IMR-90 (cell line): ENCODE measurements around the gene KIF1C. TPM values are rescaled to one million over a fixed set of nuclear protein-coding genes. Genes with fewer than 3 reads are reported as not detected.

Experiments
- ATAC-seq: fragments of 200-7000 bp; cut with Tn5 transposase; 2 replicates; pipeline ENCODE4 v1.9.1; 2020; ENCODE audit warnings: low read depth, mild to moderate bottlenecking, moderate library complexity
- BruUV-seq: library from RNA; stranded (reverse); fragments of 400-500 nt; replicated peaks from 2 replicates; lab custom pipeline; 2021; lab: Mats Ljungman, UMichigan
- CTCF ChIA-PET: fragments of 300-600 bp; formaldehyde crosslinking; extraction: SDS; loops from one replicate; lab custom pipeline; 2021; ENCODE audit warnings: antibody characterized with exemption; lab: Yijun Ruan, JAX
- POLR2A ChIA-PET: fragments of 300-600 bp; sonication (Branson Sonifier 250); formaldehyde crosslinking; loops from one replicate; lab custom pipeline; 2022; ENCODE audit warnings: antibody characterized with exemption; ENCODE audit not compliant: unreplicated experiment; lab: Charles Lee
- DNase-seq: peaks from one replicate; pipeline ENCODE4 v3.0.0; 2013
- H2AFZ ChIP-seq: replicated peaks from 2 replicates; pipeline ENCODE3; 2013; ENCODE audit warnings: low read length, mild to moderate bottlenecking; ENCODE audit not compliant: poor library complexity
- H2AK5ac ChIP-seq: 2 replicates; pipeline ENCODE4 v1.6.1; 2013; ENCODE audit warnings: low read depth, low read length, inconsistent platforms
- H2AK9ac ChIP-seq: replicated peaks from 2 replicates; pipeline ENCODE3; 2013; ENCODE audit warnings: mild to moderate bottlenecking, low read depth, low read length, moderate library complexity; ENCODE audit not compliant: poor library complexity
- H2BK120ac ChIP-seq: 2 replicates; pipeline ENCODE4 v1.6.1; 2013; ENCODE audit warnings: low read depth, low read length, inconsistent platforms
- H2BK15ac ChIP-seq: 3 replicates; pipeline ENCODE4 v1.6.1; 2013; ENCODE audit warnings: low read depth, low read length, inconsistent platforms
- H2BK20ac ChIP-seq: 2 replicates; pipeline ENCODE4 v1.6.1; 2013; ENCODE audit warnings: low read depth, mild to moderate bottlenecking, inconsistent platforms, low read length, moderate library complexity
- H2BK5ac ChIP-seq: 2 replicates; pipeline ENCODE4 v1.6.1; 2013; ENCODE audit warnings: mild to moderate bottlenecking, low read depth, low read length, inconsistent platforms; ENCODE audit not compliant: poor library complexity, severe bottlenecking
- H3K14ac ChIP-seq: replicated peaks from 2 replicates; pipeline ENCODE4 v1.6.1; 2013; ENCODE audit warnings: low read depth, low read length, inconsistent platforms
- H3K18ac ChIP-seq: 2 replicates; pipeline ENCODE4 v1.6.1; 2013; ENCODE audit warnings: low read depth, low read length, control low read depth
- H3K23ac ChIP-seq: 2 replicates; pipeline ENCODE4 v1.6.1; 2013; ENCODE audit warnings: low read depth, low read length, inconsistent platforms
- H3K27ac ChIP-seq: 2 replicates; pipeline ENCODE4 v1.5.1; 2013; ENCODE audit warnings: mild to moderate bottlenecking, control low read depth, low read length; ENCODE audit not compliant: insufficient read depth
- H3K27me3 ChIP-seq: 2 replicates; pipeline ENCODE4 v1.6.1; 2013; ENCODE audit warnings: low read length; ENCODE audit not compliant: control insufficient read depth, insufficient read depth
- H3K36me3 ChIP-seq: 2 replicates; pipeline ENCODE4 v1.6.1; 2013; ENCODE audit warnings: low read length, mixed read lengths; ENCODE audit not compliant: control insufficient read depth, insufficient read depth
- H3K4ac ChIP-seq: 2 replicates; pipeline ENCODE4 v1.6.1; 2013; ENCODE audit warnings: low read depth, low read length, inconsistent platforms
- H3K4me1 ChIP-seq: 2 replicates; pipeline ENCODE4 v1.6.1; 2013; ENCODE audit warnings: low read length, mixed read lengths; ENCODE audit not compliant: control insufficient read depth, insufficient read depth
- H3K4me2 ChIP-seq: 2 replicates; pipeline ENCODE4 v1.6.1; 2013; ENCODE audit warnings: low read depth, mild to moderate bottlenecking, control low read depth, low read length, moderate library complexity
- H3K4me3 ChIP-seq: 2 replicates; pipeline ENCODE4 v1.5.1; 2013; ENCODE audit warnings: low read depth, mild to moderate bottlenecking, control low read depth, low read length, moderate library complexity; ENCODE audit not compliant: insufficient read depth
- H3K56ac ChIP-seq: 2 replicates; pipeline ENCODE4 v1.6.1; 2013; ENCODE audit warnings: low read length, inconsistent platforms; ENCODE audit not compliant: insufficient read depth; ENCODE audit errors: extremely low read depth
- H3K79me1 ChIP-seq, 2 experiments: 2 replicates each; pipeline ENCODE4 v1.6.1; 2013; ENCODE audit warnings: low read length in 2 of 2, inconsistent platforms in 1 of 2, low read depth in 1 of 2
- H3K9ac ChIP-seq: 2 replicates; pipeline ENCODE4 v1.6.1; 2013; ENCODE audit warnings: low read depth, low read length, control low read depth
- H3K9me1 ChIP-seq: 2 replicates; pipeline ENCODE4 v1.6.1; 2013; ENCODE audit warnings: low read length, inconsistent platforms; ENCODE audit not compliant: insufficient read depth
- H3K9me3 ChIP-seq: 2 replicates; pipeline ENCODE4 v1.6.1; 2013; ENCODE audit warnings: low read length; ENCODE audit not compliant: control insufficient read depth, insufficient read depth
- H4K20me1 ChIP-seq: 2 replicates; pipeline ENCODE4 v1.6.1; 2013; ENCODE audit warnings: low read length, inconsistent platforms; ENCODE audit not compliant: insufficient read depth
- H4K5ac ChIP-seq: 2 replicates; pipeline ENCODE4 v1.6.1; 2013; ENCODE audit warnings: mild to moderate bottlenecking, low read depth, low read length, control low read depth
- H4K8ac ChIP-seq, 2 experiments: 2 replicates each; pipeline ENCODE4 v1.6.1; 2013; ENCODE audit warnings: low read depth in 2 of 2, low read length in 2 of 2, control low read depth in 1 of 2, inconsistent platforms in 1 of 2
- H4K91ac ChIP-seq: 2 replicates; pipeline ENCODE4 v1.6.1; 2013; ENCODE audit warnings: low read depth, low read length, inconsistent platforms; ENCODE audit not compliant: insufficient read depth
- CEBPB ChIP-seq: IDR thresholded peaks from 2 replicates; pipeline ENCODE4 v1.6.1; 2012; ENCODE audit warnings: low read depth, low read length, improper control_type of control experiment
- CHD1 ChIP-seq: IDR thresholded peaks from 2 replicates; pipeline ENCODE4 v1.6.1; 2012; ENCODE audit warnings: low read depth, low read length, improper control_type of control experiment
- MXI1 ChIP-seq: IDR thresholded peaks from 2 replicates; pipeline ENCODE4 v1.6.1; 2012; ENCODE audit warnings: low read depth, mild to moderate bottlenecking, low read length, moderate library complexity, borderline replicate concordance
- NFE2L2 ChIP-seq: fragments of 150-350 bp; IDR thresholded peaks from 2 replicates; pipeline ENCODE4 v1.6.1; 2016; ENCODE audit warnings: low read depth, mild to moderate bottlenecking, low read length
- POLR2A ChIP-seq: IDR thresholded peaks from 2 replicates; pipeline ENCODE4 v1.6.1; 2012; ENCODE audit warnings: mild to moderate bottlenecking, low read depth, low read length
- RAD21 ChIP-seq: IDR thresholded peaks from 2 replicates; pipeline ENCODE4 v1.6.1; 2012; ENCODE audit warnings: low read length, improper control_type of control experiment
- SMC3 ChIP-seq: fragments of 150-350 bp; IDR thresholded peaks from 2 replicates; pipeline ENCODE4 v1.6.1; 2016; ENCODE audit warnings: low read depth, mild to moderate bottlenecking, antibody characterized with exemption, low read length, moderate library complexity
- WGBS, 2 experiments: methylation state at CpG; one replicate each; pipeline versions ENCODE4 v1.1.5 to v1.1.7; 2013; ENCODE audit warnings: missing lambda C conversion rate in 2 of 2; ENCODE audit not compliant: insufficient read length in 1 of 2; ENCODE audit errors: extremely low coverage in 2 of 2; 5-methylcytosine and 5-hydroxymethylcytosine counted together
- dilution Hi-C: fragments of 300-500 bp; cut with HindIII; formaldehyde crosslinking; loops from one replicate; pipeline ENCODE4 v1.14.3; 2018; ENCODE audit warnings: low sequenced_read_pairs; ENCODE audit not compliant: unreplicated experiment
- in situ Hi-C: fragments of 300-500 bp; cut with MboI; formaldehyde crosslinking; loops from 3 replicates; pipeline ENCODE4 v1.14.3; 2019; ENCODE audit warnings: low sequenced_read_pairs, inconsistent platforms, mixed read lengths
- intact Hi-C: fragments of 100-400 bp; cut with micrococcal nuclease; formaldehyde crosslinking; loops from 2 replicates; pipeline ENCODE4 v1.10.0; 2022
- polyA plus RNA-seq, 3 experiments: library from polyadenylated mRNA; depleted of rRNA; stranded (reverse); fragments of >200 nt; gene quantifications; 2 replicates each; pipeline ENCODE4 v1.2.3, GENCODE V29; 2012; ENCODE audit warnings: low replicate concordance in 1 of 3
- total RNA-seq: library from RNA; depleted of rRNA; stranded (reverse); fragments of >200 nt; gene quantifications from 2 replicates; pipeline ENCODE4 v1.2.3, GENCODE V29; 2012
- TF ChIP-seq, protein P1 (sequence below): fragments of 150-350 bp; IDR thresholded peaks from 2 replicates; pipeline ENCODE4 v1.6.1; 2017; ENCODE audit warnings: mild to moderate bottlenecking, antibody characterized with exemption, low read length, low read depth
- TF ChIP-seq, protein P2 (sequence below): fragments of 150-350 bp; IDR thresholded peaks from 2 replicates; pipeline ENCODE4 v1.6.1; 2016; ENCODE audit warnings: low read depth, mild to moderate bottlenecking, low read length, moderate library complexity, borderline replicate concordance

Gene KIF1C
- total and polyA plus RNA-seq, 2 of the 4 experiments (the other 2 are of a cell fraction) = 27.4 to 28.7 TPM

DNA sequence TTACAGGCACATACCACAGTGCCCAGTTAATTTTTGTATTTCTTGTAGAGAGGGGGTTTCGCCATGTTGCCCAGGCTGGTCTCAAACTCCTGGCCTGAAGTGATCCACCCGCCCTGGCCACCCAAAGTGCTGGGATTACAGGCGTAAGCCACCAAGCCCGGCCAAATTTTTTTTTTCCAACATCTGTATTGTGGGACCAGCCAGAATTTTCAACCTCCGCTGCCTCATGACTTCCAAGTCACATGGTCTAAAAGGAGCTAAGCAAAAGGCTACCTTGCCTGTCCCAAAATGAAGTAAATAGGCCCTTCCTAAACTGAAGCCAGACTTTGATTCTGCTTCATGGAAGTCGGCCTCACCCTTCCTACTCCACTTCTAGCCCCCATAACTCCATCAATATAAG, 25.9 kb upstream of the KIF1C start:
- Histone ChIP-seq H3K4me2 (no peak overlapping the region), H3K4me3 (no peak overlapping the region), H2BK120ac (no peak overlapping the region), H2BK20ac (no peak overlapping the region), H3K23ac (no peak overlapping the region), H3K18ac (no peak overlapping the region), H2AFZ (no peak overlapping the region), H3K27ac (no peak overlapping the region), H3K36me3 (peaks cover 35% of the 10 kb centered on the region), H3K9ac (no peak overlapping the region), H3K56ac (no peak overlapping the region), H2BK5ac (no peak overlapping the region), H3K4ac (no peak overlapping the region), H2AK9ac (peak overlapping the region; percentile 56), H3K79me1 (peaks cover 6 to 56% of the 10 kb centered on the region in 2 experiments; a peak in 3 of 4 replicates), H2BK15ac (no peak overlapping the region), H4K5ac (no peak overlapping the region), H4K20me1 (peaks cover 3% of the 10 kb centered on the region; the same call in 1 of the 2 replicates), H3K9me3 (no peaks in the 10 kb centered on the region), H3K27me3 (no peaks in the 10 kb centered on the region), H4K8ac (no peak overlapping the region), H2AK5ac (no peak overlapping the region), H3K9me1 (peaks cover 19% of the 10 kb centered on the region), H3K14ac (no peak overlapping the region), H3K4me1 (peaks cover 14% of the 10 kb centered on the region), H4K91ac (no peak overlapping the region)
- ChIA-PET CTCF (interaction anchor here (1.9 kb wide), 1 partner anchor 9 kb away, joined by 6 read pairs; no protein-coding TSS in a partner anchor), POLR2A (no interaction called here)
- DNase-seq (no peak), ATAC-seq (no peak)
- intact Hi-C loops (no loop called here), dilution Hi-C loops (no loop called here), in situ Hi-C loops (no loop called here)
- no TSS peak for BruUV-seq
- 100% methylated on average over 3 of the region's 6 CpGs; no CpG with 5 or more reads in 1 of the 2 experiments for WGBS, 2 experiments
- TF ChIP-seq, protein P1, sequence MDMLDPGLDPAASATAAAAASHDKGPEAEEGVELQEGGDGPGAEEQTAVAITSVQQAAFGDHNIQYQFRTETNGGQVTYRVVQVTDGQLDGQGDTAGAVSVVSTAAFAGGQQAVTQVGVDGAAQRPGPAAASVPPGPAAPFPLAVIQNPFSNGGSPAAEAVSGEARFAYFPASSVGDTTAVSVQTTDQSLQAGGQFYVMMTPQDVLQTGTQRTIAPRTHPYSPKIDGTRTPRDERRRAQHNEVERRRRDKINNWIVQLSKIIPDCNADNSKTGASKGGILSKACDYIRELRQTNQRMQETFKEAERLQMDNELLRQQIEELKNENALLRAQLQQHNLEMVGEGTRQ = no peak
- TF ChIP-seq CHD1 (no peak), MXI1 (no peak), CEBPB (no peak), NFE2L2 (no peak), SMC3 (no peak), POLR2A (no peak), RAD21 (no peak)
- TF ChIP-seq, protein P2, sequence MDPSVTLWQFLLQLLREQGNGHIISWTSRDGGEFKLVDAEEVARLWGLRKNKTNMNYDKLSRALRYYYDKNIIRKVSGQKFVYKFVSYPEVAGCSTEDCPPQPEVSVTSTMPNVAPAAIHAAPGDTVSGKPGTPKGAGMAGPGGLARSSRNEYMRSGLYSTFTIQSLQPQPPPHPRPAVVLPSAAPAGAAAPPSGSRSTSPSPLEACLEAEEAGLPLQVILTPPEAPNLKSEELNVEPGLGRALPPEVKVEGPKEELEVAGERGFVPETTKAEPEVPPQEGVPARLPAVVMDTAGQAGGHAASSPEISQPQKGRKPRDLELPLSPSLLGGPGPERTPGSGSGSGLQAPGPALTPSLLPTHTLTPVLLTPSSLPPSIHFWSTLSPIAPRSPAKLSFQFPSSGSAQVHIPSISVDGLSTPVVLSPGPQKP = no peak
